Measurements from ENCODE around the gene CDK19.

DNA sequence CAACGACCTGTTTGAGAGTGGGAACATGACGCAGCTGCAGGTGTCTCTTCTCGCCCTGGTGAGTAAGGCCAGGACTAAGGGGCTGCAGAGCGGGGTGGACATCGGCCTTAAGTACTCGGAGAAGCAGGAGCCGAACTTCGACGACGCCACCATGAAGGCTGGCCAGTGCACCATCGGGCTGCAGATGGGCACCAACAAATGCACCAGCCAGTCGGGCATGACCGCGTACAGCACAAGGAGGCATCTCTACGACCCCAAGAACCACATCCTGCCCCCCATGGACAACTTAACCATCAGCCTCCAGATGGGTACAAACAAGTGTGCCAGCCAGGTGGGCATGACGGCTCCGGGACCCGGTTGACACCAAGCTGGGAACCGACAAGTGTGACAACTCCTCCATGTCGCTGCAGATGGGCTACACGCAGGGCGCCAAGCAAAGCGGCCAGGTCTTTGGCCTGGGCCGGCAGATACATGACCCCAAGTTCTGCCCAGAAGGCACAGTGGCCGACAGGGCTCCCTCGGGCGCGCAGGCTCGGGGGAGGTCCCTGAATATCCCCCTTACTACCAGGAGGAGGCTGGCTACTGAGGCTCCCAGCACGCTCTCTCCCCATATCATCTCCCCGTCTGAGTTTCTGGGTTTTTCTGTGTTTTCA lies 43.4 kb upstream of the CDK19 start:
- TF ChIP-seq, protein P1, sequence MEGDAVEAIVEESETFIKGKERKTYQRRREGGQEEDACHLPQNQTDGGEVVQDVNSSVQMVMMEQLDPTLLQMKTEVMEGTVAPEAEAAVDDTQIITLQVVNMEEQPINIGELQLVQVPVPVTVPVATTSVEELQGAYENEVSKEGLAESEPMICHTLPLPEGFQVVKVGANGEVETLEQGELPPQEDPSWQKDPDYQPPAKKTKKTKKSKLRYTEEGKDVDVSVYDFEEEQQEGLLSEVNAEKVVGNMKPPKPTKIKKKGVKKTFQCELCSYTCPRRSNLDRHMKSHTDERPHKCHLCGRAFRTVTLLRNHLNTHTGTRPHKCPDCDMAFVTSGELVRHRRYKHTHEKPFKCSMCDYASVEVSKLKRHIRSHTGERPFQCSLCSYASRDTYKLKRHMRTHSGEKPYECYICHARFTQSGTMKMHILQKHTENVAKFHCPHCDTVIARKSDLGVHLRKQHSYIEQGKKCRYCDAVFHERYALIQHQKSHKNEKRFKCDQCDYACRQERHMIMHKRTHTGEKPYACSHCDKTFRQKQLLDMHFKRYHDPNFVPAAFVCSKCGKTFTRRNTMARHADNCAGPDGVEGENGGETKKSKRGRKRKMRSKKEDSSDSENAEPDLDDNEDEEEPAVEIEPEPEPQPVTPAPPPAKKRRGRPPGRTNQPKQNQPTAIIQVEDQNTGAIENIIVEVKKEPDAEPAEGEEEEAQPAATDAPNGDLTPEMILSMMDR (conservative IDR thresholded peaks at IDR 0.05) = no peak
- TF ChIP-seq ZFX (IDR thresholded peaks at IDR 0.05) = no peak

Data from C4-2B (cell line).